Activated naive CD8-positive, alpha-beta T cell treated with anti-CD3 and anti-CD28 coated beads for 36 hours (primary cell): ENCODE measurements around the gene AP1M1. TPM values are rescaled to one million over a fixed set of nuclear protein-coding genes. Genes with fewer than 3 reads are reported as not detected.

Source experiments
- DNase-seq: peaks from one replicate; pipeline ENCODE4 v3.0.0; 2021
- H3K27ac Mint-ChIP-seq: one replicate; pipeline ENCODE4 v1.8.0; 2022; ENCODE audit warnings: mild to moderate bottlenecking, moderate library complexity, mixed read lengths
- H3K27me3 Mint-ChIP-seq: one replicate; pipeline ENCODE4 v1.8.0; 2022; ENCODE audit warnings: mild to moderate bottlenecking, mixed read lengths
- H3K36me3 Mint-ChIP-seq: one replicate; pipeline ENCODE4 v1.8.0; 2021; ENCODE audit warnings: mild to moderate bottlenecking, mixed read lengths
- H3K4me1 Mint-ChIP-seq: one replicate; pipeline ENCODE4 v1.8.0; 2021; ENCODE audit warnings: mixed read lengths
- H3K4me3 Mint-ChIP-seq: one replicate; pipeline ENCODE4 v1.8.0; 2022; ENCODE audit warnings: mild to moderate bottlenecking, moderate library complexity, mixed read lengths
- H3K9me3 Mint-ChIP-seq: one replicate; pipeline ENCODE4 v1.8.0; 2022; ENCODE audit warnings: mixed read lengths
- total RNA-seq, 2 experiments: library from RNA; stranded (reverse); gene quantifications; one replicate each; pipeline ENCODE4 v1.2.3, GENCODE V29; 2021

AP1M1 gene
- total RNA-seq, 2 experiments from 2014 or later = 90.7 to 97.2 TPM

DNA sequence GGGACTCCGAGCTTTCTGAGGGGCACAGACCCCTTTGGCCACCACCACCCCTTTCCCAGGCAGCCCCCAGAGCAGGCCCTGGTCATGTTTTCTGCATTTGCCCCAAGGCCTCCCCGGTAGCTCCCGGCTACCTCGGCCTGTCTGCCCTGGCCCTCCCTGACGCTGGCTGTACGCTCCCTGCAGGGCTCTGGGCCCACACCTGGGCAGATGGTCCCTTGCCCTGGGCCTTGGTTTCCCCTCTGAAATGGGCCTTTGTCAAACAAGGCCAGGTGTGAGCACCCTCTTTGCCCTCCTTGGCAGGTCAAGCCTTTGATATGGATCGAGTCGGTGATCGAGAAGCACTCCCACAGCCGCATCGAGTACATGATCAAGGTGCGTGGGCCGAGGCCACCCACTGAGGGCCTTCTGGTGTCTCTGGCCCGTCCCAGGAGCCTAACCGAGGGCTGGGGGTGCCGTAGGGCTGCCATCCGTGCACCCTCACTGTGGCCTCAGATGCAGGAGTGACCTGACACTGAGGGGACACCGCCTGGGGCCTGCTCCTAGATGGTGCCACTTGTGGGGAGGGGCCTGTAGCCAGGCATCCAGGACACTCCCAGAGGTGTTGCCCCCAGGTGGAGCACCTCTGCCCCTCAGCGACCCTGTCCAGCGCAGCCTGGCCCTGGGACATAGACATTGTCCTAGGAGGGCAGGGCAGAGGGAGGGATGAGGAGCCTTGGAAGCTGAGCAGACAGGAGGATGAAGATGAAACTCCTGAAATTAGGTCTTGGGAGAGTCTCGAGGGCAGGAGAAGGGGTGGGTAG, 30.3 kb downstream of the AP1M1 start:
- Mint-ChIP-seq H3K4me3 (no peak overlapping the region), H3K36me3 (peaks cover 18% of the 10 kb centered on the region), H3K4me1 (no peaks in the 10 kb centered on the region), H3K27me3 (no peaks in the 10 kb centered on the region), H3K9me3 (no peaks in the 10 kb centered on the region), H3K27ac (no peak overlapping the region)
- no peak for DNase-seq

DNA sequence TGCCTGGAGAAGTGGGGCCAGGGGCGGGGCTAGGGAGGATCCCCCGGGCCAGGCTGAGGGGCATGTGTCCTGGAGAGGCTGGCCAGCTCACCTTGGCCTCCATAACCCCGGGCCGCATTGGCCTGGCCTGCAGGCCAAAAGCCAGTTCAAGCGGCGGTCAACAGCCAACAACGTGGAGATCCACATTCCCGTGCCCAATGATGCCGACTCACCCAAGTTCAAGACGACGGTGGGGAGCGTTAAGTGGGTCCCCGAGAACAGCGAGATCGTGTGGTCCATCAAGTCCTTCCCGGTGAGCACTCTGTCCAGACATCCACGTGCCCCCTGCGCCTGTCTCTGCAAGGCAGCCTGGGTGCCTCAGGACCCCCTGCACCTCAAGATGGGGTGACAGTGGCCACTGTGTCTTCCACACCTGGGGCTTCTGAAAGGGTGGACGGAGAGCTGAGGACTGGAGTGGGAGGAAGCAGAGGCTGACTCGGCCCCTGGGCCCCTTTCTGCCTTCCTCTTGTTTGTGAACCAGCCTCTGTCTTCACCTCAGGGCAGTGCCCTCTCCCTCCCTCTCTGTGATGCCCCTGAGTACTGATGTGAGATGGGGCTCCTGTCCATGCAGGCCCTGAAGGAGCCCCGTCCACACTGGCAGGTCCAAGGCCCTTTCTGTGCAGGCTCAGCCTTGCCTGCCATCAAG, 31.1 kb downstream of the AP1M1 start:
- H3K4me3 Mint-ChIP-seq = no peak overlapping the region
- H3K4me1 Mint-ChIP-seq = peaks cover 5% of the 10 kb centered on the region
- no peaks in the 10 kb centered on the region for H3K27me3 Mint-ChIP-seq
- H3K36me3 Mint-ChIP-seq = peaks cover 13% of the 10 kb centered on the region
- no peak overlapping the region for H3K27ac Mint-ChIP-seq
- H3K9me3 Mint-ChIP-seq = no peaks in the 10 kb centered on the region
- no peak for DNase-seq

DNA sequence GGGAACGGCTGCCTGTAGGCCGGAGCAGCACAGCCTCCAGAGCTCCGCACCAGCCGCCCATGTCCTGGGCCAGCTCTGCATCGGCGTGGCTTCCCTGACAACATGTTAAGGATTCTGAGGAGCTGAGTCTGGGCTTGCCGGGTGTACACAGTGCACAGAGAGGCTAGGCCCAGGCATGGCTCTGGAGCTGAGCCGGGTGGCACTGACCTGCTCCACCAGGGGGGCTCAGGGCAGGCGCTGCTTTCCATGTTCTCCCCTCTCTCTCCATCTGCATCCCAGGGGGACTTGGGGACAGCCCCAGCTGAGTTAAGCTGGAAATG, 31.6 kb downstream of the AP1M1 start:
- H3K27me3 Mint-ChIP-seq = no peaks in the 10 kb centered on the region
- H3K36me3 Mint-ChIP-seq = peaks cover 13% of the 10 kb centered on the region
- peak overlapping the region; percentile 4 for H3K27ac Mint-ChIP-seq
- peaks cover 8% of the 10 kb centered on the region for H3K4me1 Mint-ChIP-seq
- no peak for DNase-seq
- no peak overlapping the region for H3K4me3 Mint-ChIP-seq
- no peaks in the 10 kb centered on the region for H3K9me3 Mint-ChIP-seq

DNA sequence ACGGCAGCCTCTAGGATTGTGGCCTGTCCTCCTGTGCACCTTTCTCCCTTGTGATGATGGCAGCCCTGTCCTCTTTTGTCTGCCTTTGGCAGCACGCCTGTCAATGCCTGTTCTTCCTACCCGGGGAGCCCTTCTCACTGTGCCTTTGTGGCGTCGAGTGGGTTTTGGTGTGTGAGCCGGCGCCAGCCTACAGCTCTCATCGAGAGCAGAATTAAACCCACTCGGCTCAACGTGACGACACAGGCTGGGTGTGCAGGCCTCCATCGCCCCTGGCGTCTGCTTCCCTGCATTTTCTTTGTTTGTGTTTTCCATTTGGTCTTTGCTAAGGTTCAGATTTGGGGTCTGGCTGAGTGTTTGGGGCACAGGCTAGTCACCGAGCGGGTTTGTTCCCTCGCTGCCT, 34.4 kb downstream of the AP1M1 start:
- Mint-ChIP-seq H3K9me3 (peaks cover 11% of the 10 kb centered on the region), H3K4me3 (no peak overlapping the region), H3K27me3 (no peaks in the 10 kb centered on the region), H3K27ac (no peak overlapping the region), H3K36me3 (peaks cover 40% of the 10 kb centered on the region), H3K4me1 (peaks cover 23% of the 10 kb centered on the region)
- no peak for DNase-seq

DNA sequence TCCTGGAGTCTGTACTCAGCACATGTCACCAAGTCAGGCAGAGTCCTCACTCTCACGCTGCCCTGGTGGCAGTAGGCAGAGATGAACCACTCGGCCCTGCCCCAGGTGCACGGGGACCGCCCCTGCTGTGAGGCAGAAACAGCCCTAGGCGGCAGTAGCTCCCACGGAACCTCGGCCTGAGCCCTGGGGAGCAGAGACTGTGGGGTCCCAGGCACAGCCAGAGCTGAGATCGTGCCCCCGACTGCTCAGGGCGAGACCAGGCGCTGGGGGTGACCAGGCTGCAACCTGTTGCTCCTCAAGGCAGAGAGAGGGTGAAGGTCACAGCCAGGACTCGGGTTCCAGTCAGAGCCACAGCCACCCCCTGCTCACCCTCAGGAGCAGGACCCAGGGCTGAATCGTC, 34.9 kb downstream of the AP1M1 start:
- DNase-seq = no peak

DNA sequence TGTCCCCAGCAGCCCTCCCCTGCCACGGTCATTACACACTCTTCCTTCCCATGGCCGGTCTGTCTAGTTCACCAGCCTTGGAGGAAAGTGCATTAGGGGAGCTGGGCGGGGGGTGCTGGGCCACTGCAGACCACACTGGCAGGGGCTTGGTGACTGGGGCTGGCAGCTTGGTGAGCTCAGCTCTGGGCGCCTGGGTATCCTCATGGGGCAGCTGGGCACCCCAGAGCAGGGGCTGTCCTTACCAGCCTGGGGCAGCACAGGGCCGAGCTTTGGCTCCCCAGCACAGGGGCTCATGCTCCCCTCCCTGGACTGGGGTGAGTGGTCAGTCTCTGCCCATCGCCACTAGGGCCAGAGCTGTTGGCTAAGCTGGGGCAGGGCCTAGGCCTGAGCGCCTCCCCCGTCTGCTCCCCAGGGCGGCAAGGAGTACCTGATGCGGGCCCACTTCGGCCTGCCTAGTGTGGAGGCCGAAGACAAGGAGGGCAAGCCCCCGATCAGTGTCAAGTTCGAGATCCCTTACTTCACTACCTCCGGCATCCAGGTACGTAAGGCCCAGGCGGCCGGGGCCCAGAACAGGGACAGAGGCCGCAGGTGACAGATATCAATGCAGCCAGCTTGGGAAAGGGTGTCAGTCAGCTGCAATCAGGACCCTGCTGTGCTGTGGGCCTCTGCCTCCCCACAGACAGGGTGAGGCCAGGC, 35.5 kb downstream of the AP1M1 start:
- no peaks in the 10 kb centered on the region for H3K27me3 Mint-ChIP-seq
- peak overlapping the region; percentile 70 for H3K27ac Mint-ChIP-seq
- H3K36me3 Mint-ChIP-seq = peaks cover 49% of the 10 kb centered on the region
- peaks cover 11% of the 10 kb centered on the region for H3K9me3 Mint-ChIP-seq
- DNase-seq = no peak
- no peak overlapping the region for H3K4me3 Mint-ChIP-seq
- H3K4me1 Mint-ChIP-seq = peaks cover 28% of the 10 kb centered on the region

More for the DNA sequence above, 34.9 kb downstream of the AP1M1 start:
- Mint-ChIP-seq H3K4me3 (no peak overlapping the region), H3K27ac (no peak overlapping the region), H3K36me3 (peaks cover 44% of the 10 kb centered on the region), H3K4me1 (peaks cover 23% of the 10 kb centered on the region), H3K27me3 (no peaks in the 10 kb centered on the region), H3K9me3 (peaks cover 11% of the 10 kb centered on the region)

DNA sequence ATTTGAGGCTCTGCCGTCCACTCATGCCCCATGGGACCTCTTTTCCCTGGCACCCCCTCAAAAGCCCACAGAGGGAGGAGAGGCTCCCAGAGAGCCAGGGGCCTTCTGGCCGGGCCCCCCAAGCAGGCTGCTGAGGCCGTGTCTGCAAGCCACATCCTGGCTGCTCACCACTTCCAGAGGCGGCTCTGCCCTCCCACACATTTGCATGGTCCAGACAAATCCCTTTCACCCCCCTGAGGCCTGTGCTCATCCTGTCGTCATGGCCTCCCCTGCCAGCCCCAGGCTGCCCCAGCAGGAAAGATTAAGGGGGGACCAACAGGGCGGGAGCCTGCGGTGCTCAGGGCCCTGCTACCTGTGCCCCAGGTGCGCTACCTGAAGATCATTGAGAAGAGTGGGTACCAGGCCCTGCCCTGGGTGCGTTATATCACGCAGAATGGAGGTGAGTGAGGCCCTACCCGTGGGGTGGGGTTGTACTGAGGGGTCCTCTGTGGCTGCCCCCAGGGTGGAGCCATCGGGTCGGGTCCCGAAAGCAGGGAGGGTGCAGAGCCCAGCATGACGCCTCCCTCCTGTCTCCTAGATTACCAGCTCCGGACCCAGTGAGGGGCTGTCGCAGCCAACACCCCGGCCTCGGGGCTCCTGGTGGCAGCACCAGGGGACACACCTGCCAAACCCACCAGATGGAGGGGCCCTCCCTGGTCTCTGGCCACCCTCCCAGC, 36.3 kb downstream of the AP1M1 start:
- no peak overlapping the region for H3K4me3 Mint-ChIP-seq
- peaks cover 11% of the 10 kb centered on the region for H3K9me3 Mint-ChIP-seq
- DNase-seq = no peak
- H3K36me3 Mint-ChIP-seq = peaks cover 48% of the 10 kb centered on the region
- peaks cover 35% of the 10 kb centered on the region for H3K4me1 Mint-ChIP-seq
- peak overlapping the region; percentile 70 for H3K27ac Mint-ChIP-seq
- no peaks in the 10 kb centered on the region for H3K27me3 Mint-ChIP-seq

DNA sequence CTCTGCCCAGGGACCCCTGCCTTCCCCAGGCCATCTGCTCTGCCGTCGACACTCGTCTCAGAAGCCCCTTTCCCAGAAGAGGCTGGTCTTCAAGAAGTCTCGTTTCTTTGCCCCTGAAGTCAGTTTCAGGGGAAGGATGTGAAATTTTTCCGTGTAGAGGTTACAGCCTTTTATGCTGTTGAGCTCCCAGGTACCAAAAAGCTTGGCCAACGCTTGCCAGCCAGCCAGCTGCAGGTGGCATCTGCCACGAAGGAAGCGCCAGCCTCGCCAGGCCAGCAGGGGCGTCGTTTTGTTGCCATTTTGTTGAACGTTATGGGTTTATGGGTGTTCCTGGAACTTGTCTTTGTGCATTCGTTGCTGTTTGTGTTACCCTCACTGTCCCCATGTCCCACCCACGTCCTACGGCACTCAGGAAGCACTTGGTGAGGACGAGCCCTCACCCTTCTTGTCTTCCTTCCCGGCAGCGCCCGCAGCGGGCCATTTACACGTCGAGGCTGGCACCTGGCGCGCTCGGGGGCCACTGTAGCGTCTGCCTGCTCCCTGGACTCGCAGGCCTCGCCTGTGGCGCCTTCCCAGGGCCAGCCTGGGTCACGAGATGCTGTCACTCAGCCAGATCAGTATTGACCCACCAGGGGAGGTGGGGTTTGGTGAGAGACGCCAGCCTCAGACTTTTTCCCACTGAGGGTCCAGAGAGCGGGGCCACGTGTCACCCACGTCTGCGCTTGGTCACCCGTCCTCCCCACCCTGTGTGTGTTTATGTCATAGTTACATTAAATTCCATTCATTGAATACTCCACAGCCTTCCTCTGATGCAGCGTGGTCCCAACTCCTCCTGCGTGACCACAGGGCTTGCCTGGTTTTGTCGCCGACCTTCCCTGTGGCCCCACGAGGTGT, 37.1 kb downstream of the AP1M1 start:
- Mint-ChIP-seq H3K4me3 (no peak overlapping the region), H3K36me3 (peaks cover 45% of the 10 kb centered on the region), H3K9me3 (peaks cover 11% of the 10 kb centered on the region), H3K27me3 (no peaks in the 10 kb centered on the region), H3K4me1 (peaks cover 37% of the 10 kb centered on the region), H3K27ac (no peak overlapping the region)
- no peak for DNase-seq

DNA sequence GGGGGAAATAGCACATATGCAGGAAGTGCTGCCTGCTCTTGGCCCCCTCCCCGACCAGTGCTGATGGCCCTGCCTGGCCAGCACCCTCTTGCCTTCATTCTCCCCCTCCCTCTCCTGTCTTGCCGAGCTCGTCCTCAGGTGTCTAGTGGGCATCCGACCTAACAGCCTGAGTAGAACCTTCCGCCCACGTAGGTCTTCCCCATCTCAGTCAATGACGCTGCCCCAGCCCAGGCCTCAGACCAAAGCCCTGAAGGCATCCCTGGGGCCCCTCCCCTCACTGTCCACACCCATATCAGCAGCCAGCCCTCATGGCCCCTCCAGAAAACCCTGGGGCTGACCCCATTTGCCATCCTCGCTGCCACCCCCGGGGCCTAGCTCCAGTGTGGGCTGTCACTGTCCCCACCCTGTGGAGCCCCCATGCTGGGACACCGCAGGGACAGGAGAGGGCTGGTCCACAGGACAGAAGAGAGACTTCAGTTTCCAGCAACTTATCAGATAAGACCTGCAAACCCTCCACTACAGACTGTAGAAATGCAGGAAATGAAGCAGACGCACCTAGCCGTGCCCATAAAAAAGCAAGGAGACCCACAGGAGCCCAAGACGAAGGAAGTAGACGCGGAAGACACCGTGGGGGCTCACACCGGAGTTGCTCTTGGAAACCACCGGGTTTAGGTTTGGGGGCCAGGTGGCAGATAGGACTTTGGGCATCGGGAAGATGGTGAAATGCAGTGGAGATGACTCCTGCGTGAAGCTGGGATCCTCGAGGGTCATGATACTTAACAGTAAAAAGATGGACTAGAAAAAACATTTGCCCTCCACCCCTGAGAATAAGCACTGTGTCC, 38.3 kb downstream of the AP1M1 start:
- peak overlapping the region; percentile 28 for H3K27ac Mint-ChIP-seq
- peaks cover 37% of the 10 kb centered on the region for H3K4me1 Mint-ChIP-seq
- H3K9me3 Mint-ChIP-seq = peaks cover 11% of the 10 kb centered on the region
- H3K4me3 Mint-ChIP-seq = peak overlapping the region; percentile 11
- DNase-seq = no peak
- no peaks in the 10 kb centered on the region for H3K27me3 Mint-ChIP-seq
- H3K36me3 Mint-ChIP-seq = peaks cover 44% of the 10 kb centered on the region

DNA sequence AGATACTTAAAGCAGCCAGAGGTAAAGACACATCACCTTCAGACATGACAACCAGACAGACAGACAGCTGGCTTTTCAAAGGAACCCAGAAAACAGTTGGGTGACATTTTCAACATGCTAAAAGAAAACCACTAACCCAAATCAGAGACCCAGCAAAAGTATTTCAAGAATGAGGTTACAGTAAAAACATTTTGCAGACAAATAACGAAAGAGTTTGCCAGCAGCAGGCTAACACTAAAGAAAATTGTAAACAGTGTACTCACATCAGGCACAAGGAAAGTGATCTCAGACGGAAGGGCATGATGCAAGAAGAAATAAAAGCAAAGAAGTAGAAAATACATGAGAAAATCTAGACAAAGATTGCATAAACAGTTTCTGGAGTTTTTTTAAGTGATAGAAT, 46.4 kb downstream of the AP1M1 start:
- DNase-seq = no peak
- Mint-ChIP-seq H3K4me3 (no peak overlapping the region), H3K4me1 (peaks cover 22% of the 10 kb centered on the region), H3K36me3 (peaks cover 3% of the 10 kb centered on the region), H3K9me3 (peaks cover 3% of the 10 kb centered on the region), H3K27ac (peak overlapping the region; percentile 10), H3K27me3 (no peaks in the 10 kb centered on the region)

DNA sequence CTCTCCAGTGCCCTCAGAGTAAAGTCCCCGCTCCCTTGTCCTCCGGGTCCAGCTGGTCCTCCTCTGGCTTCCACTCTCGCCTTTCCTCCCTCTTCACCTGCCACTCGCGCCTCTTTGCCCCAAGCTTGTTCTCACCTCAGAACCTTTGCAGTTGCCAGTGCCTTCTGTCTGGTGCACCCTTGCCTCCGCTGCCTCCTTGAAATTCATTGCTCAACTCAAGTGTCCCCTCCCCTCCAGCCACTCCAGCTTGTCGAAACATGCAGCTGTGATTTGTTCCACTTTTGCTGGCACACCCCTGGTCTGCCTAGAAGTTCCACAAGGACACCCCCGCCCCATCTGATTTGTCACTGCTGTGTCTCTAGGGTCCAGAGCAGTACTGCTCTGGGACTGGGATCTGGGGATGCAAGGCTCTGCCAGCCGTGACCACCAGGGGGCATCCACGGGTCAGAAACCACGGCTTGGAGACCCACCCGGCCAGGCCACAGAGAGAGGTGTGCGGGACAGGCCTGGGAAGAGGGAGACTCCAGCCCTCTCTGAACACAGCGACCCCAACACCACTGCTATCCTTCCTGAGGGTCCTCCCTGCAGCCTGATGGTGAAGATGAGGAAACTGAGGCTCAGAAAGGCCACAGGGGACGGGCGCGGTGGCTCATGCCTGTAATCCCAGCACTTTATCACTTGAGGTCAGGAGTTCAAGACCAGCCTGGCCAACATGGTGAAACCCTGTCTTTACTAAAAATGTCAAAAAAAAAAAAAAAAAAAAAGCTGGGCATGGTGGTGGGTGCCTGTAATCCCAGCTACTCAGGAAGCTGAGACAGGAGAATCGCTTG, 49.9 kb downstream of the AP1M1 start:
- Mint-ChIP-seq H3K4me3 (no peak overlapping the region), H3K36me3 (peaks cover 3% of the 10 kb centered on the region), H3K9me3 (peaks cover 3% of the 10 kb centered on the region), H3K27ac (no peak overlapping the region), H3K27me3 (no peaks in the 10 kb centered on the region), H3K4me1 (peaks cover 20% of the 10 kb centered on the region)
- DNase-seq = peak; percentile 78

DNA sequence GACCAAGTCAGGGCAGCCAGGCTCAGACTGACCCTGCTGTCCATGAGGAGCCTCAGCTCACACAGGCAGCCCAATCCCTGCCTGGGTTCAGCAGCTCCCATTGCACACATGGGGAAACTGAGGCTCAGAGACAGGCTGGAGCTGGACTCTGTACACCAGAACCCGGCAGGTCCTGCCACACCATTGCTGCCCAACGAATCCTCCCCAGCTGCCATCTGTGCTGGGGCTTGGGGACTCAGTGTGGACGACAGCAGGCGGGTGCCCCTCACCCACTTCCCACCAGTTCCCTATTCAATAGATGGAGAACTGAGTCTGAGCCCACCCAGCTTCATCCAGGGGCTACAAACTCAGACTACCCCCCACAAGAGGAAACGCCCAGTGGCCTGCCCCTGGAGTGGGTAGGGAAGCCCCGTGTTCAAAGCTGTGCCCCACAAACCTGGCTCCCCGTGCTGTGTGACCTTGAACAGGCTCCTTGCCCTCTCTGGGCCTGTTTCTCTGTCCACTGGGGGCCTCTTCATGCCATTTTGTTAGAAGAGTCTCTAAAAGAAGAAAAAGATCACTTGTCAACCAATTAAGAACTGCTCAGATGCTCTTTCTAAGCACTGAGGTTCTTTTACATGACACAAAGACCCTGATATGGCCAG, 50.8 kb downstream of the AP1M1 start:
- no peak for DNase-seq
- Mint-ChIP-seq H3K4me1 (peaks cover 18% of the 10 kb centered on the region), H3K27me3 (no peaks in the 10 kb centered on the region), H3K27ac (no peak overlapping the region), H3K36me3 (peaks cover 3% of the 10 kb centered on the region), H3K4me3 (no peak overlapping the region), H3K9me3 (peaks cover 3% of the 10 kb centered on the region)
